HG03521 (cell line): ENCODE data around the gene XPR1.

Experiments used
- ATAC-seq: cut with Tn5 transposase; IDR thresholded peaks from one replicate; pipeline ENCODE4 v1.9.1; 2021; ENCODE audit warnings: mild to moderate bottlenecking, moderate library complexity; ENCODE audit not compliant: unreplicated experiment

The XPR1 gene

GRCh38 chr1:180925471-180926051 is 293.7 kb downstream of the XPR1 start:
- no peak for ATAC-seq

GRCh38 chr1:180926164-180926981 is 294.6 kb downstream of the XPR1 start:
- no peak for ATAC-seq

GRCh38 chr1:180927348-180927747 is 295.5 kb downstream of the XPR1 start:
- ATAC-seq: no peak

GRCh38 chr1:180927841-180928240 is 296.0 kb downstream of the XPR1 start:
- no peak for ATAC-seq

GRCh38 chr1:180928331-180929230 is 296.8 kb downstream of the XPR1 start:
- no peak for ATAC-seq

GRCh38 chr1:180929389-180929788 is 297.6 kb downstream of the XPR1 start:
- ATAC-seq: no peak

- no peak for ATAC-seq
Observed at GRCh38 chr1:180930687-180931086, 298.9 kb downstream of the XPR1 start.

GRCh38 chr1:180931529-180931928 is 299.7 kb downstream of the XPR1 start:
- ATAC-seq: no peak

GRCh38 chr1:180932378-180932777 is 300.6 kb downstream of the XPR1 start:
- ATAC-seq: no peak

- ATAC-seq: no peak
Observed at GRCh38 chr1:180933141-180933540, 301.3 kb downstream of the XPR1 start.

- no peak for ATAC-seq
Observed at GRCh38 chr1:180934563-180934962, 302.7 kb downstream of the XPR1 start.

- ATAC-seq: peak; percentile 44
Observed at GRCh38 chr1:180935326-180936109, 303.7 kb downstream of the XPR1 start.

GRCh38 chr1:180936110-180937011 is 304.5 kb downstream of the XPR1 start:
- no peak for ATAC-seq

GRCh38 chr1:180937012-180937372 is 305.2 kb downstream of the XPR1 start:
- no peak for ATAC-seq

- ATAC-seq: no peak
Observed at GRCh38 chr1:180937624-180938225, 305.9 kb downstream of the XPR1 start.

GRCh38 chr1:180939073-180939710 is 307.4 kb downstream of the XPR1 start:
- ATAC-seq: no peak

GRCh38 chr1:180939711-180940103 is 307.9 kb downstream of the XPR1 start:
- ATAC-seq: no peak
